Epithelial cell of proximal tubule (primary cell): ENCODE results near the gene PIBF1. TPM values are rescaled to one million over a fixed set of nuclear protein-coding genes. Genes with fewer than 3 reads are reported as not detected.

Experiments used
- DNase-seq: peaks from one replicate; pipeline ENCODE4 v3.0.0-alpha.2; 2011; ENCODE audit warnings: low read depth
- H3K4me3 ChIP-seq: 2 replicates; pipeline ENCODE4 v1.5.1; 2011; ENCODE audit warnings: low read depth, mild to moderate bottlenecking, low read length
- total RNA-seq: library from RNA; depleted of rRNA; stranded (reverse); fragments of >200 nt; gene quantifications from 2 replicates; pipeline ENCODE4 v1.2.3, GENCODE V29; 2015
- TF ChIP-seq, protein P1 (sequence below): conservative IDR thresholded peaks from 2 replicates; pipeline ENCODE4 v1.5.1; 2012; ENCODE audit warnings: low read depth, mild to moderate bottlenecking, low read length

PIBF1 gene
- total RNA-seq, 1 donor from 2014 or later: 13.1 TPM

DNA sequence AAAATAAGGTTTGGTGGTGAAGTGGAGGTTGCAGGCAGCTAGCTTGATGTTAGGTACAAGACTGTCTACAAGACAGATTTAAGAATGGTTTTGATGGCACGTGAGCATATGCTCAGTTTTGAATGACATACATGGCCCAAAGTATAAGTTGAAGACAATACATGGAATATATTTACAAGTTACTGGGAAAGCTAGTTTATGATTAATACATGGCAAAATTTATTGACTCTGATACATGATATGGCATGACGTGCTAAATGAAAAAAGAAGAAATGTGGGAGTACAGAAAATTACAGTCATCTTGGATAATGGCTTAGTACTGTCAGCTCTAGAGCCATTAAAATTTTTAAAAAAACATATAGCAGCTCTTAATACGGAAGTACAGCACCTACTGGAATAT lies 281.2 kb downstream of the PIBF1 start:
- TF ChIP-seq, protein P1, sequence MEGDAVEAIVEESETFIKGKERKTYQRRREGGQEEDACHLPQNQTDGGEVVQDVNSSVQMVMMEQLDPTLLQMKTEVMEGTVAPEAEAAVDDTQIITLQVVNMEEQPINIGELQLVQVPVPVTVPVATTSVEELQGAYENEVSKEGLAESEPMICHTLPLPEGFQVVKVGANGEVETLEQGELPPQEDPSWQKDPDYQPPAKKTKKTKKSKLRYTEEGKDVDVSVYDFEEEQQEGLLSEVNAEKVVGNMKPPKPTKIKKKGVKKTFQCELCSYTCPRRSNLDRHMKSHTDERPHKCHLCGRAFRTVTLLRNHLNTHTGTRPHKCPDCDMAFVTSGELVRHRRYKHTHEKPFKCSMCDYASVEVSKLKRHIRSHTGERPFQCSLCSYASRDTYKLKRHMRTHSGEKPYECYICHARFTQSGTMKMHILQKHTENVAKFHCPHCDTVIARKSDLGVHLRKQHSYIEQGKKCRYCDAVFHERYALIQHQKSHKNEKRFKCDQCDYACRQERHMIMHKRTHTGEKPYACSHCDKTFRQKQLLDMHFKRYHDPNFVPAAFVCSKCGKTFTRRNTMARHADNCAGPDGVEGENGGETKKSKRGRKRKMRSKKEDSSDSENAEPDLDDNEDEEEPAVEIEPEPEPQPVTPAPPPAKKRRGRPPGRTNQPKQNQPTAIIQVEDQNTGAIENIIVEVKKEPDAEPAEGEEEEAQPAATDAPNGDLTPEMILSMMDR: no peak
- no peak for DNase-seq
- no peak overlapping the region for H3K4me3 ChIP-seq

DNA sequence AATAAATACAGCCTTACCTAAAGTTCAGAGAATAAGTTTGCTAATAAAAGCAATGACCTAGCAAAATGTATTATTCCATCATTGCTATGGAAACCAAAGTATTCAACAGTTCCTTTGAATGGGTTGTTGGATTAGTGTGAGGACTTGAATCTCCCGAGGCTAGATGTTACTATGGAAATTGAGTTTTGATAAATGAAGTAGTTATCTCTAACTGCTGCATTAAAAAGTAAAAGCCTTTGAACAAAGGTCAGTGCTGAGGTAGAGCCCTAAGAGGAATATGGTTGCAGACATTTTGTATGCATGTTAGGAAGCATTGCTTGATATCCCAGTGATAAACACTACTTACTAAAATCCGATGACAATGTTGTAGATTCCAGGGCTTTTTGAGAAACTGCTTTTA lies 283.1 kb downstream of the PIBF1 start:
- H3K4me3 ChIP-seq: no peak overlapping the region
- TF ChIP-seq, protein P1: no peak
- DNase-seq: no peak

DNA sequence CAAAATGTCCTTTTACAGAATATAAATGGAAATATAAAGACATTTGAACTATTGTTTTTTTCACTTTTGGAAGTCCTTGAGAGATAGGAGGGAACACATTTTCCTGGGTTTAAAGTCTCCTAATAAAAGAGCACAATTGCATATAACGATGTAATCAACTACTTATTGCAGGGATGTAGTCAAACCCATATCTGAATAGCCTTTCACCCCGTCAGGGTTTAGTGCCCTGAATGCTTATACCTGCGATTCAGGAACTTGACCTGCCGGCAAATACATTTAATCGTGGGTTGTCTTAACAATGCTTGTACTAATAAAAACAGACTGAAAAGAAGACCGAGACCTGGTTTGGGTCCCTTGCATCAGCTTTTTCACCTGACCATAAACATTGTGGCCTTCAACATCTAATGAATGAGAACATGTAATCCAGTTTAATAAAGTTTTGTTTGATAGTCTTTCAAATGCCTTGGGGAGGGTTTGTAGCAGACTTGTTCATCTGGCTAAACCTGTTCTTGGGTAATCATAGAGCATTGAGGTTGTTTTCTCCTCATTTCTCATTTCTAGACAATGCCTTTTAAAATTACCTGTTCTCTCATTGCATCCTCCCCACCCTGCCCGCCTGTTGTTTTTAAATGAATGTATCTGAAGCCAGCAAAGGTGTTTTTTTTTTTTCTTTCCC lies 283.9 kb downstream of the PIBF1 start:
- H3K4me3 ChIP-seq: no peak overlapping the region
- no peak for DNase-seq
- TF ChIP-seq, protein P1: no peak

Other genes with a start within 250 kb of the PIBF1 start
- gene MZT1, start 54.5 kb upstream of the PIBF1 start, total RNA-seq: 22.5 and 42.1 TPM in 2 replicates
- 9.8 and 16.3 TPM in 2 replicates for gene BORA, start 54.2 kb upstream of the PIBF1 start, total RNA-seq
- 27.4 and 28.8 TPM in 2 replicates for gene DIS3, start 233 bp upstream of the PIBF1 start, total RNA-seq